CD14-positive monocyte (primary cell): Measurements from ENCODE around the gene DNAJC16. TPM values are rescaled to one million over a fixed set of nuclear protein-coding genes. Genes with fewer than 3 reads are reported as not detected.
"Not testable (repeated sequence)": the region's sequence is repeated elsewhere in the genome, so short reads cannot be mapped to it uniquely, and the experiment has no call there.

Experiments used
- DNase-seq, 3 donors: peaks; one replicate each; pipeline ENCODE4 v3.0.0-alpha.2; 2011 to 2022
- H2AFZ ChIP-seq: 2 replicates; pipeline ENCODE4 v1.6.0; 2012; ENCODE audit warnings: mild to moderate bottlenecking, low read depth, low read length, inconsistent platforms; ENCODE audit not compliant: insufficient read depth, poor library complexity, severe bottlenecking
- H3K27ac ChIP-seq, 2 donors: 1 replicate in 1 of 2; 2 replicates in 1 of 2; pipeline ENCODE4 v1.5.1; 2012 to 2013; ENCODE audit warnings: low read length in 2 of 2, control low read depth in 1 of 2, inconsistent platforms in 1 of 2, low read depth in 1 of 2, mild to moderate bottlenecking in 1 of 2
- H3K27me3 ChIP-seq, 2 donors: one replicate each; pipeline versions ENCODE4 v1.6.0 to v1.6.1; 2011 to 2013; ENCODE audit warnings: low read length in 2 of 2; ENCODE audit not compliant: control insufficient read depth in 2 of 2, insufficient read depth in 2 of 2
- H3K36me3 ChIP-seq, 2 donors: replicated peaks in 1 of 2; 1 replicate in 1 of 2; 2 replicates in 1 of 2; pipeline versions ENCODE4 v1.5.1 to v1.6.1; 2012 to 2013; ENCODE audit warnings: low read length in 2 of 2, control low read depth in 1 of 2, inconsistent platforms in 1 of 2, mild to moderate bottlenecking in 1 of 2; ENCODE audit not compliant: insufficient read depth in 2 of 2, control insufficient read depth in 1 of 2
- H3K4me1 ChIP-seq, 2 donors: 1 replicate in 1 of 2; 2 replicates in 1 of 2; pipeline versions ENCODE4 v1.5.1 to v1.6.1; 2012 to 2013; ENCODE audit warnings: low read length in 2 of 2, control low read depth in 1 of 2, inconsistent platforms in 1 of 2, mild to moderate bottlenecking in 1 of 2, moderate library complexity in 1 of 2; ENCODE audit not compliant: insufficient read depth in 2 of 2, control insufficient read depth in 1 of 2
- H3K4me2 ChIP-seq: replicated peaks from 2 replicates; pipeline ENCODE3; 2012; ENCODE audit warnings: low read length, moderate library complexity, mild to moderate bottlenecking; ENCODE audit not compliant: poor library complexity, severe bottlenecking; ENCODE audit errors: extremely low read depth
- H3K4me3 ChIP-seq, 3 experiments: fragments of 200-600 bp in 1 of 3; sonication (generic) in 1 of 3; replicated peaks in 1 of 3; 1 replicate in 2 of 3; 2 replicates in 1 of 3; pipeline ENCODE4 v1.5.1; 2011 to 2013; ENCODE audit warnings: low read length in 3 of 3, mild to moderate bottlenecking in 3 of 3, control low read depth in 2 of 3, low read depth in 2 of 3, inconsistent platforms in 1 of 3, moderate library complexity in 1 of 3
- H3K79me2 ChIP-seq: 2 replicates; pipeline ENCODE4 v1.6.0; 2012; ENCODE audit warnings: mild to moderate bottlenecking, control low read depth, inconsistent platforms, low read length, moderate library complexity; ENCODE audit not compliant: insufficient read depth
- H3K9ac ChIP-seq: 2 replicates; pipeline ENCODE4 v1.6.0; 2017; ENCODE audit warnings: low read length, mild to moderate bottlenecking; ENCODE audit not compliant: insufficient read depth, poor library complexity, severe bottlenecking
- H3K9me3 ChIP-seq, 2 donors: replicated peaks in 1 of 2; 1 replicate in 1 of 2; 2 replicates in 1 of 2; pipeline versions ENCODE4 v1.5.1 to v1.6.1; 2012 to 2013; ENCODE audit warnings: low read length in 2 of 2, control low read depth in 1 of 2; ENCODE audit not compliant: control insufficient read depth in 1 of 2, insufficient read depth in 1 of 2
- H4K20me1 ChIP-seq: 2 replicates; pipeline ENCODE4 v1.6.0; 2012; ENCODE audit warnings: mild to moderate bottlenecking, low read length, control low read depth, moderate library complexity; ENCODE audit not compliant: insufficient read depth
- H3K27ac Mint-ChIP-seq, 7 donors: one replicate each; pipeline ENCODE4 v1.8.0; 2020; ENCODE audit warnings: mild to moderate bottlenecking in 7 of 7, mixed read lengths in 7 of 7, moderate library complexity in 6 of 7, inconsistent platforms in 2 of 7
- H3K27me3 Mint-ChIP-seq, 3 donors: one replicate each; pipeline ENCODE4 v1.8.0; 2021 to 2022; ENCODE audit warnings: low read depth in 3 of 3, mild to moderate bottlenecking in 3 of 3, mixed read lengths in 3 of 3, moderate library complexity in 3 of 3, inconsistent platforms in 1 of 3
- H3K36me3 Mint-ChIP-seq, 2 donors: one replicate each; pipeline ENCODE4 v1.8.0; 2020; ENCODE audit warnings: mixed read lengths in 2 of 2, inconsistent platforms in 1 of 2, mild to moderate bottlenecking in 1 of 2
- H3K4me1 Mint-ChIP-seq: one replicate; pipeline ENCODE4 v1.8.0; 2020; ENCODE audit warnings: mild to moderate bottlenecking, mixed read lengths
- H3K4me3 Mint-ChIP-seq, 2 donors: one replicate each; pipeline ENCODE4 v1.8.0; 2020; ENCODE audit warnings: mild to moderate bottlenecking in 2 of 2, mixed read lengths in 2 of 2, moderate library complexity in 1 of 2
- H3K9me3 Mint-ChIP-seq, 7 donors: one replicate each; pipeline ENCODE4 v1.8.0; 2020 to 2022; ENCODE audit warnings: mixed read lengths in 7 of 7, mild to moderate bottlenecking in 6 of 7, moderate library complexity in 6 of 7, inconsistent platforms in 2 of 7
- CTCF ChIP-seq: fragments of 200-600 bp; IDR thresholded peaks from one replicate; pipeline ENCODE4 v1.8.0; 2022; ENCODE audit warnings: antibody characterized with exemption, mild to moderate bottlenecking
- WGBS: methylation state at CpG from one replicate; pipeline ENCODE4 v1.1.5; 2013; ENCODE audit warnings: missing lambda C conversion rate; ENCODE audit not compliant: insufficient coverage; 5-methylcytosine and 5-hydroxymethylcytosine counted together
- intact Hi-C, 2 donors: fragments of 100-400 bp; cut with micrococcal nuclease; formaldehyde crosslinking; loops; one replicate each; pipeline versions ENCODE4 v1.15.0 to v1.15.1; 2023
- polyA plus RNA-seq, 3 donors: library from polyadenylated mRNA; depleted of rRNA in 1 of 3; unstranded in 2 of 3; stranded (reverse) in 1 of 3; fragments of 300-500 nt in 2 of 3; fragments of >200 nt in 1 of 3; fragmentation: Illumina TruSeq in 2 of 3; gene quantifications; 1 replicate in 2 of 3; 2 replicates in 1 of 3; pipeline ENCODE4 v1.2.3, GENCODE V29; 2012 to 2021

DNAJC16 gene
- polyA plus RNA-seq, 3 donors = 5.4 to 7.8 (median 6.3) TPM

DNA sequence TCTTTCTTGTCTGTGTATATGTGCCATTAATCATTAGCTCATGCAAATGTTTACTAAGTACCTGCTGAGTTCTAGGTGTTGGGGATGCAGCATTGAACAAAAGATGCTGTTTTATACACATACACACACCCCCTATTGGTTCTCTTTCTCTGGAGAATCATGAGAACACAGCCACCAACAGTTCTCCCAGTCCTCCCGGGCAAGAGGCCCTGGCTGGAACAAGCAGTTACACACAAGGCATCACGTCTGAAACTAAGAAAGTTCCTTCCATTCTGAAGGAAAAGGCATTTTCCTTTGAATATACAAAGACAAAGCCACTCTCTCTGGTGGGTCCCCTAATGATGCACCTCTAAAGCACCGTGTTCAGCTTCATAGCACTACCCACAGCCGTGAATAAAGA is 13.5 kb upstream of the DNAJC16 start:
- 100% methylated on average over 3 of the region's 4 CpGs for WGBS
- Histone ChIP-seq H3K79me2 (no peaks in the 10 kb centered on the region), H3K9ac (no peak overlapping the region), H3K4me3 (no peak overlapping the region), H3K27me3 (no peaks in the 10 kb centered on the region), H3K27ac (no peak overlapping the region), H3K4me2 (no peak overlapping the region), H3K36me3 (peaks cover 16 to 46% of the 10 kb centered on the region in 2 donors), H3K4me1 (peaks cover 8 to 10% of the 10 kb centered on the region in 2 donors), H3K9me3 (no peaks in the 10 kb centered on the region), H4K20me1 (peaks cover 24% of the 10 kb centered on the region), H2AFZ (no peak overlapping the region)
- no peak for TF ChIP-seq CTCF
- Mint-ChIP-seq H3K4me1 (peaks cover 9% of the 10 kb centered on the region), H3K27me3 (peaks cover 0 to 4% (median 2%) of the 10 kb centered on the region in 3 donors), H3K27ac (peak overlapping the region in 3 of 7 donors; percentile 7 to 71 (median 62)), H3K9me3 (no peaks in the 10 kb centered on the region), H3K36me3 (peaks cover 55 to 70% of the 10 kb centered on the region in 2 donors), H3K4me3 (no peak overlapping the region)
- no peak for DNase-seq
- intact Hi-C loops = no loop called here

GRCh38 chr1:15513919-15514318 is 12.7 kb upstream of the DNAJC16 start:
- 100% methylated on average over 2 of the region's 3 CpGs for WGBS
- Histone ChIP-seq H3K79me2 (no peaks in the 10 kb centered on the region), H4K20me1 (peaks cover 24% of the 10 kb centered on the region), H3K4me3 (no peak overlapping the region), H3K27ac (no peak overlapping the region), H2AFZ (no peak overlapping the region), H3K4me2 (no peak overlapping the region), H3K9me3 (no peaks in the 10 kb centered on the region), H3K4me1 (peaks cover 8 to 10% of the 10 kb centered on the region in 2 donors), H3K9ac (no peak overlapping the region), H3K27me3 (no peaks in the 10 kb centered on the region), H3K36me3 (peaks cover 16 to 49% of the 10 kb centered on the region in 2 donors)
- intact Hi-C loops = no loop called here
- Mint-ChIP-seq H3K27me3 (peaks cover 0 to 4% (median 2%) of the 10 kb centered on the region in 3 donors), H3K36me3 (peaks cover 53 to 70% of the 10 kb centered on the region in 2 donors), H3K4me3 (no peak overlapping the region), H3K9me3 (no peaks in the 10 kb centered on the region), H3K4me1 (peaks cover 9% of the 10 kb centered on the region), H3K27ac (peak overlapping the region in 1 of 7 donors; percentile 80)
- DNase-seq = no peak
- no peak for TF ChIP-seq CTCF

- WGBS = no CpG with 5 or more reads among the region's 5 CpGs
- H3K27me3 Mint-ChIP-seq, H2AFZ ChIP-seq, H3K4me2 ChIP-seq, H3K27me3 ChIP-seq, H3K79me2 ChIP-seq, H3K4me1 ChIP-seq, H3K4me1 Mint-ChIP-seq, DNase-seq, H3K4me3 Mint-ChIP-seq, H3K9ac ChIP-seq, H3K27ac ChIP-seq, intact Hi-C loops, H3K4me3 ChIP-seq, H3K9me3 ChIP-seq, H3K9me3 Mint-ChIP-seq: not testable (repeated sequence)
- Histone ChIP-seq H3K36me3 (peaks cover 16 to 49% of the 10 kb centered on the region in 2 donors), H4K20me1 (peaks cover 24% of the 10 kb centered on the region)
- peak overlapping the region in 4 of 7 donors; percentile 7 to 80 (median 48) for H3K27ac Mint-ChIP-seq
- H3K36me3 Mint-ChIP-seq = peaks cover 53 to 72% of the 10 kb centered on the region in 2 donors
Measured at GRCh38 chr1:15514557-15514956, 12.1 kb upstream of the DNAJC16 start.
